NCI-H226 (cell line): ENCODE results near the gene PCDHGA2.
"Not testable (repeated sequence)": the region's sequence is repeated elsewhere in the genome, so short reads cannot be mapped to it uniquely, and the experiment has no call there.

Experiments used
- DNase-seq: peaks from one replicate; pipeline ENCODE4 v3.0.0-alpha.2; 2015

The PCDHGA2 gene

DNA sequence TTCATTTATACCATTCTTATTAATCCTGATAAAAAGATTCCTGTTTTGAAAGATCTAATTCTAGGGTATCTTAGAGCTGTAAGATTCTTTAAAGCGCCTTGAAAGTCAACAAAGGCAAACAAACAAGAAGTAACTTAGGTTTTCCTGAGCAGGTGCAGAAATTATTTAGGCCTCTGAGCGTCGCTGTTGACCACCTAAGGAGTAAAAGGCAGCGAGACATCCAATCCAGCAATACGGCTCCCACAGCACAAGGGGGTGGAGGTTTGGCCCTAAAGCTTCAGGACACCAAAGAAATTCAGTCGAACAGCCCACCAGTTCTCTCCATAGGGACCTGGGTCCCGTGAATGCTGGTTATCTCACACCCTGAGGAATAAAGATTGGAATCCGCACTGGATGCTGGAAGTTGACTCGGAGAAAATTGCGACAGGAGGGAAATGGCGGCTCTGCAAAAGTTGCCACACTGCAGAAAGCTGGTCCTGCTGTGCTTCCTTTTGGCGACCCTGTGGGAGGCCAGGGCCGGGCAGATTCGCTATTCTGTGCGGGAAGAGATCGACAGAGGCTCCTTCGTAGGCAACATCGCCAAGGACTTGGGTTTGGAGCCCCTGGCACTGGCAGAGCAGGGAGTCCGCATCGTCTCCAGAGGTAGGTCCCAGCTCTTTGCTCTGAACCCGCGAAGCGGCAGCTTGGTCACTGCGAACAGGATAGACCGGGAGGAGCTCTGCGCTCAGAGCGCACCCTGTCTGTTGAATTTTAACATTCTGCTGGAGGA is at the start of gene PCDHGA2:
PCDHGA2 (plus strand) TSS at position 223 of the 769 bp plus-strand sequence.
- DNase-seq, result peak; percentile 20

DNA sequence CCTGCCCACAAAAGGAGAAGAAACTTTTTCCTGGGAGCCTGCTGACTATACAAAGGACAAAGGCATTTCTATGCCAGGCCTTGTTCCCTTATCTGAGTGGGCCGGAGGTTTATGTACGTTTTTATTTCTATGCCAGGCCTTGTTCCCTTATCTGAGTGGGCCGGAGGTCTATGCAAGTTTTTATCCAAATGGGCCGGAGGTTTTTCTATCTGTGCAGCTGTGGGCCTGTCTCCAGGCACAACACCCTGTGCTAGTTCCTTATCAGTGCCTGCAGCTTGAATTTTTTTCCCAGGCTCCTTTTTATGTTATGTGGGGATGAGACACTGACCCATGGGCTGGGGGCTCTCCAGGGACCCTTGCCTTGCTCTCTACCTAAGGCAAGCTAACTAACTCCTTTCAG is 40.2 kb upstream of the PCDHGA2 start:
- DNase-seq, result no peak

DNA sequence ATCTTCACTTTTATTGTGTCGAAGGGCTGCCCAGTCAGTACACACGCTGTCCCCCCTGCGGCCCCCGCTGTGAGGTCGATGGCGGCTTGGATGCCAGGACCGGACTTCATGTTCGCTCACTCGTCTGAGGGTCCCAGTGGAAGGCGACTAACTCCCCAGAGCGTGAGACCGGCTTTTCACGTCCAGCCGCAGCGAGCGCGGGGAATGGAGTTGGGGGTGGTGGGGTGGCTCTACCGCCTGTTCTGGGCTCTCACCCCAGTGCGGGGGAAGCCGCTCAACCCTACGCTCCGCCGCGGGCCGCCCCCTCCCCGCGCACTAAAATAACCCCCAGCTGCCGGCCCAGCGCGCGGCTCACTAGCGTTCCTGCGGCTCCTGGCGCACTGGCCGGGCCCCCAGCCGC is 34.8 kb upstream of the PCDHGA2 start, which contains the start of gene SLC25A2:
SLC25A2 (minus strand) TSS at position 294 of the 400 bp plus-strand sequence; CDS start at position 110, 184 bp downstream.
- no peak for DNase-seq

DNA sequence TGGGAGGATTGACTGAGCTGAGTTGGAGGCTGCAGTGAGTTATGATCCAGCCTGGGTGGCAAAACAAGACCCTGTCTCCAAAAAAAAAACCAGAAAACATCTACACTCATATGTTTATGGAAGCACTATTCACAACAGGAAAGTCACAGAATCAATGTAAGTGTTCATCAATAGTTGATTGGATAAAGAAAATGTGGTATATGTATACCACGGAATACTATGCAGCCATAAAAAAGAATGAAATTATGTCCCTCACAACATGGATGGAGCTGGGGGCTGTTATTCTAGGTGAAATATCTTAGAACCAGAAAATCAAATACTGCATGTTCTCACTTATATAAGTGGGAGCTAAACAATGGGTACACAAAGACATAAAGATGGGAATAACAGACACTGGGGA is 31.9 kb upstream of the PCDHGA2 start:
- DNase-seq, result no peak

DNA sequence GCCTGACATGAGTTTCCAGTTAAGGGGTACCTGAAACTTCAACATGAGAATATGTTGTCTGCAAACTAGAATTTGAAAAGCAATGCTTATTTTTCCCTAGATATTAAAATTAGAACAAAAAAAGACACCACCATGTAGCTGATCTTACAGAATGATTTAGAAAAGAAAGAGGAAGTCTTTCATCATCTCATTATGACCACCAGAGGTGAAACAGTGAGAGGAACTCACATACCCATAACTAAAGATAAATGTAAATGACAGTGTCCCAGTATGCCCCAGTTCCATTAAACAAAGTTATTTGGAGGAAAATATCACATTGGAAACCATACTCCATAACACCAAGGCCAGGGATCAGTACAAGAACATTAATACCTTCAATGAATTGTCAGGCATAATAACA is 24.8 kb upstream of the PCDHGA2 start:
- DNase-seq, result no peak

DNA sequence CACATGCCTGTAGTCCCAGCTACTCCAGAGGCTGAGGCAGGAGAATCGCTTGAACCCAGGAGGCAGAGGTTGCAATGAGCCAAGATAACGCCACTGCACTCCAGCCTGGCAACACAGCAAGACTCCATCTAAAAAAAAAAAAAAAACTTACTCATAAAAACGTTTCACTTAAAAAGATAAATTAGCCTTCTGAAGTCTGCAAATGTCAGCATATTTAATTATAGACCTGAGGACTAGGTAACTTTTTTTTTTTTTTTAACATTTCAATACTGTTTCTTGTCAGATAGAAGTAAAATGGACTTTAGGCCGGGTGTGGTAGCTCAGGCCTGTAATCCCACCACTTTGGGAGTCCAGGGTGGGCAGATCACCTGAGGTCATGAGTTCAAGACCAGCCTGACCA is 21.6 kb upstream of the PCDHGA2 start:
- DNase-seq, result not testable (repeated sequence)

DNA sequence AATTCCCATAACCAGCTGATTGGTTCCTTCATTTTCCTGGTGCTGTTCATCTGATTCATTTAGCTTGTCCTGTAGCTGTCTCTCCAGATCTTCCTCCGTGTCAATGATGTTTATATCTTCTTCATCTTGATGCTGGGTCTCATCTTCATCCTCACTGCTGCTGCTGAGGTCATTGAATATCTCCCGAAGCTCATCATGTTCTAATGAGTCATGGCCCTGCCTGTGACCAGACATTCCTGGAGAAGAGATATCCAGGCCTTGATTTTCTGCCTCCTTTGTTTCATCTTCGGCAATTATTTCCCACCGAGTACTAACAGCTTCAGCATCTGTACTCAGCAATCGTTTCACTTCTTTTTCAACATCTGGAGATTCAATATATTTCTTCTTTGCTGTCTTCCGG is 19.4 kb upstream of the PCDHGA2 start:
- peak; percentile 53 for DNase-seq

DNA sequence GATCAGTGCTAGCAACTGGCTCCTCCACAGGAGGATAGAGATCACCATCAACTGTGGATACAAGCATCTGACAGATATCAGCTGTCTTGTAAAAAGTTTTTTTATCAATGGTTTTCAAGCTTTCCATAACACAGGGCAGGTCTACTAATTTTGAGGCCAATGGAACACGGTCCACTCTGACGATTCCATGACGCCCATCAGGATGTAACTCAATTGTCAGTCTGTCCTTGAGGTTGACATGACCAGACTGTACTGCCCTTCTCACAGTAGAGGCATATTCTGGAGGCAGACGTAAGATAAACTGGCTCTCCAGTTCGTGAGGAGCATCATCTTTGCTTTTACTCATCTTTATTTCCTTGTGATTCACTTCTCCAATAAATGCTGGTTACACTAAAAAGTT is 18.9 kb upstream of the PCDHGA2 start:
- DNase-seq, result no peak

DNA sequence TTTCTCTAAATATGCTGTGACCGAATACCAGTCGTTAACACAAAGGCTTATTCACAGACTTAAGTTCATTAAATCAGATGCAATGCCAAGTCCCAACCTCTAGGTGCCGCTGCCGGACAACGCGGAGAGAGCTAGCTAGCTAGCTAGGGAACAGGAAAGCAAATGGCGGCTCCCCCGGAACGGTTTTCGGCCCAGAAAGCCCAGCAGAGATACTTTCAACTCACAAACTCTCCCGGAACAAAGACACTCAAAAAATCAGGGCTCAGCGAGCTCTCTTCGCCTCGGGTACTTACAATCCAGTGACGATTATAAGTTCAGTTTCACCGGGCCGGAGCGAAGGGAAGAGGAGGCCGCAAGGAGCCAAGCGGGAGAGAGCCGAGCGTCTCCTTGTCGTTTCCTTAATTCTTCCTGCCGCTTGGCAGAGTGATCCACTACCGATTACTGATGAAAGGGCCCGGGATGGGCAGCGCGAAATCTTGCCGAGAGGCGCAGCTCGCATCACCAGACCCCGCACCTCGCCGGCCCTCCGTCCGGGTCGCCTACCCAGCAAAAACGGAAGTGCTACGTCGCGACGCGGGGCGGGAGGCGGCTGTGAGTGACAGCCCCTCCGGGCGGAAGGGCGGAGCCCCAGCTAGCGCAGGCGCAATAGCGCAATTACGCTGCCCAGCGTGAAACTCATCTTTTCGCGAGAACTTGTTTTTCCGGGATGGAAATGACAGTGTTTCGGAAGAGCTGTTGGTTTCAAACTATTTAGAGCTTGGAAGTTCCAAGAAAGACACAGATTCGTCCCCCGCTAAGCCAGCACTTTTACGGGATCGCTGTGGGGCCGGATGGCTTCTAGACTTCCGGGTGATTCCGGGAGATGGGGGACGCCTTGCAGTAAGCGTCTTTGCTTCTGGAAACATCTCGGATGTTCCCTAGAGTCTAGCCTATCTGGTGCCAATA is 18.1 kb upstream of the PCDHGA2 start, which contains the start of gene TAF7:
TAF7 (minus strand) TSS at position 560 of the 945 bp plus-strand sequence. CDS start 740 bp downstream, outside the sequence.
- peak; percentile 85 for DNase-seq

DNA sequence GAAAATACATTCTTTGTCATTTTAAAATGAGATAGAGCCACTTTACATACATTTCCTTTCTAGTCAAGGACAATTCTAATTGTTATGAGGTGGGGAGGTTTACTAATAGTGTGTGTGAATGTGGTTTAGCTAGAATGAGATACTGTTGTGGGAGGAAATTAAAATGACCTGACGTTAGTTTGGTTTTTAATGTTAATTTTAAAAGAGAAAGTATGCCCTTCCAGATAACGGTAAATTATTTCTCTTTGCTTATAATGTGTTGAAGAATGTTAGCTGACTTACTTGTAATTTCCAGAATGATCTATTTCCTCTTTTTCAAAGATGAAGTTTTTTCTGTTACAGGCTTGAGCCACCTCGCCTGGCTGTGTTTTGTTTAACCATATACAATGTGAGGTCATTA is 16.3 kb upstream of the PCDHGA2 start:
- DNase-seq, result no peak

DNA sequence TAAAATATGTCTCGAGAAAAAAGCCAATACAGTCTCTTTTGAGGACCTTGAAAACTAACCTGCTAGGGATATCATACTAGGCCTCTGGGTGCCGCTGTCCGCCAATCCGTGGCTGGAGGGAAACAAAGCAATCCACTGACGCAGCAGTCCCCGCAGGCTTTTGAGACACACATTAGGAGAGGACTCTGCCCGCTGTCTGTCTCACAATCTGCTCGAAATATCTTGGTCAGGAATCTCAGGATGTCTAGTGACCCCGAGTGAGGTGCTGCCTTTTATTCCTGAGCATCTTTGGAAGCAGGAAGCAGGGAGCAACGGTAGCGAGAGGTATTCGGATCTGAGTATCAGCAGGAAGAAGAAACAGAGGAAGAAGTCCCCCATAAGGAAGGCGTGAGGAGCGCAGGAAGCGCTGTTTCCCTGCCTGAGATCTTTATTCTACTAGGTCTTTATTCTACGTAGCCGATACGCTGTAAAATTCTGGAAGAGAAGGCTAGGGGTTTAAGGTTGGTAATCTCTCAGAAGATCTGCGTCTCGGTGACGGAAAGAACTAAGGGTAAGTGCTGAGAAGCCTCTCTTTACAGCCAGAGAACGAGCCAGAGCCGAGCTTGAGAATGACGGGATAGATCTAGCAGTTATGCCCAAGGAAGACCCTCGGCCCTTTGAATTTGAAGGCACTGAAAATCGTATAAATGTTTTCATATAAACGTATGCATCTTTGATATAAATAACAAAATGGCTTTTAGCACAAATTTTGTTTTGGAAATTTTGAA is 12.3 kb upstream of the PCDHGA2 start:
- no peak for DNase-seq

DNA sequence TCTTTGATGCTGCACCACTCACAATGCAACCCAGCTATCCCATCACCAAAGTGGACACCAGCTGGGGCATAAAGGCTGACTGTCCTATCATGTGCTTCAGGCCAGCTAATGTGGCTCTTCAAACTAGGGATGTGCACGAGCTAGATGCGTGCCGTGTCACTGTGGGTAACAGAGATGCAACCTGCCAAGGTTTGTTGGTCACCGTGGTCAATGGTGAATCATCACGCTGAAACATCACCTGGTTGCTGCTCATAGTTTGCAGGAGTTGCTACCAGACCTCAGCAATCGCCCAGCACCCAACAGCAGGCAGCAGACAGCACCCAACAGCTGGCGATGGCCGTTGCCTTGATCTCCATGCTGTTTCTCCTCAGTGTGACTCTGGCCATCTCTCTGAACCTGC is 10.3 kb upstream of the PCDHGA2 start:
- no peak for DNase-seq

DNA sequence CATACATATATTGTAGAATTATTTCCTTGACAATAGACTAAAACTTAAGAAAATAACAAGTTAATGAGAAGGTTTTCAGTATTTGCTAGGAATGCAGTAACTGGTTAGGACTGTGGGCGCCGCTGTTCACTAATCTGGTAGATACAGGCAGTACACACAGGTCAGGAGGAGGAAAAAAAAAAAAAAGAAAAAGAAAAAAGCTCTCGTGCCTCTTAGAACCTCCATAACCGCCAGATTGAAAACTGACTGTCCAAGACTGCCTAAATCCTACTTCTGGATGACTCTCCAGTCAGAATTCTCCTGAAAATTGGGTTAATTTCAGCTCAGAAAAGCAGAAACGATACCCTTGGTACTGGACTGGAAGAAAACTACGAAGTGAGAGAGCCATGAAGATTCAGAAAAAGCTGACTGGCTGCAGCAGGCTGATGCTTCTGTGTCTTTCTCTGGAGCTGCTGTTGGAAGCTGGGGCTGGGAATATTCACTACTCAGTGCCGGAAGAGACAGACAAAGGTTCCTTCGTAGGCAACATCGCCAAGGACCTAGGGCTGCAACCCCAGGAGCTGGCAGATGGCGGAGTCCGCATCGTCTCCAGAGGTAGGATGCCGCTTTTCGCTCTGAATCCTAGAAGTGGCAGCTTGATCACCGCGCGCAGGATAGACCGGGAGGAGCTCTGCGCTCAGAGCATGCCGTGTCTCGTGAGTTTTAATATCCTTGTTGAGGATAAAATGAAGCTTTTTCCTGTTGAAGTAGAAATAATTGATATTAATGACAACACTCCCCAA is 8.1 kb upstream of the PCDHGA2 start, which contains the start of gene PCDHGA1:
PCDHGA1 (plus strand) TSS at position 216 of the 782 bp plus-strand sequence.
- peak; percentile 13 for DNase-seq

DNA sequence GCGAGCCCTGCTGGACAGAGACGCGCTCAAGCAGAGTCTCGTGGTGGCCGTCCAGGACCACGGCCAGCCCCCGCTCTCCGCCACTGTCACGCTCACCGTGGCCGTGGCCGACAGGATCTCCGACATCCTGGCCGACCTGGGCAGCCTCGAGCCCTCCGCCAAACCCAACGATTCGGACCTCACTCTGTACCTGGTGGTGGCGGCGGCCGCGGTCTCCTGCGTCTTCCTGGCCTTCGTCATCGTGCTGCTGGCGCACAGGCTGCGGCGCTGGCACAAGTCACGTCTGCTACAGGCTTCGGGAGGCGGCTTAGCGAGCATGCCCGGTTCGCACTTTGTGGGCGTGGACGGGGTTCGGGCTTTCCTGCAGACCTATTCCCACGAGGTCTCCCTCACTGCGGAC is 6.0 kb upstream of the PCDHGA2 start:
- DNase-seq, result not testable (repeated sequence)

DNA sequence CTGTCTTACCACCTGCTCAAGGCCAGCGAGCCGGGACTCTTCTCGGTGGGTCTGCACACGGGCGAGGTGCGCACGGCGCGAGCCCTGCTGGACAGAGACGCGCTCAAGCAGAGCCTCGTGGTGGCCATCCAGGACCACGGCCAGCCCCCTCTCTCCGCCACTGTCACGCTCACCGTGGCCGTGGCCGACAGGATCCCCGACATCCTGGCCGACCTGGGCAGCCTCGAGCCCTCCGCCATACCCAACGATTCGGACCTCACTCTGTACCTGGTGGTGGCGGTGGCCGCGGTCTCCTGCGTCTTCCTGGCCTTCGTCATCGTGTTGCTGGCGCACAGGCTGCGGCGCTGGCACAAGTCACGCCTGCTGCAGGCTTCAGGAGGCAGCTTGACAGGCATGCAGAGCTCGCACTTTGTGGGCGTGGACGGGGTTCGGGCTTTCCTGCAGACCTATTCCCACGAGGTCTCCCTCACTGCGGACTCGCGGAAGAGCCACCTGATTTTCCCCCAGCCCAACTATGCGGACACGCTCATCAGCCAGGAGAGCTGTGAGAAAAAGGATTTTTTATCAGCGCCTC is 2.3 kb downstream of the PCDHGA2 start:
- DNase-seq, result not testable (repeated sequence)

DNA sequence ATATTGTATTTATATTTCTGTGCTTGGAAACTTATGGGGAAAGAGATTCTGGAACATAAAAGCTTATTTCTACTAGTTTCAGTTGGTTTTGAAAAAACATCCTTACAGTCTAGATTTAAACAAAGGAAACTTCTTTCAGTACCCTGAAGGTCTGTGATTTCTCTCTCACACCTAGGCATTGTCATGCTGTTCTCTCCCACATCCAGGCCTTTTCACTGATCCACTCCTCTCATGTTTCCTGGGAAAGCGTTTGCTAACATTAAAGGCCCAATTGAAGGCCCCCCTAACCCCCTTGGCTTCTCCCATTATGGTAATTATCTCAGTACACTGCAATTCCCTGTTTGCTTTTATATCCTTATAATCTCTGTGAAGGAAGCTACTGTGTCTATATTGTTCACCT is 4.2 kb downstream of the PCDHGA2 start:
- no peak for DNase-seq

DNA sequence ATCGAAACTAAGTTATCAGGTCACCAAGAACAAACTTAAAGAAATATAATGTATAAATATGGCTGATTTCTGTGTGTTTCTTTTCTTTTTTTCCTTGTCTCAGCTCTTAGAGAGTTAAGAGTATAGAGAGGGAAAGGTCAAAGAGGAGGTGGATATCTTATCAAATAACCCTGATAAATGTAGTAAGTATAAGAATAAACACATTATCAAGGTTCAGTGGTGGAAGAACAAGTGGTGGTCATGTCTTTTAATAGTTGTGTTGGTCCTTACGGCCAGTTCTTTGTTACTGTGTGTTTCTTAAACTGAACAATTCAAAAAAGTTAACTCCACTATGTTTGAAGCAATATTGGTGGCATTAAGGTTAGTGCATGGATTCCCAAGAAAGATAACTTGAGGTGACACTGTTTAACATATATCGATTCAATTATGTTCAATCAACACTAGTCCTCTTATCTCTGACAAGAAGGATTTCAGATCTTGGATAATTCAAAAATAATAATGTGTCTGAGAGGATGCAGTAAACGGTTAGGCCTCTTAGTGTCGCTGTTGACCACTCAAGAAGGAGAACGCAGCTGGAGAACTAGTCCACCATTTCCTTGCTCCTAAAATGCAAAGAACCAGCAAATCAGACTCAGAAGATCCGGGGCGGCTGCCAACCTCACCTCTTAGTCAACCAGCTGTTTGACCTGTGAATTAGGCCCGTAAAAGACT is 4.8 kb downstream of the PCDHGA2 start, which contains the start of gene PCDHGA3:
PCDHGA3 (plus strand) TSS at position 588 of the 711 bp plus-strand sequence. CDS start 205 bp downstream, outside the sequence.
- DNase-seq, result no peak

DNA sequence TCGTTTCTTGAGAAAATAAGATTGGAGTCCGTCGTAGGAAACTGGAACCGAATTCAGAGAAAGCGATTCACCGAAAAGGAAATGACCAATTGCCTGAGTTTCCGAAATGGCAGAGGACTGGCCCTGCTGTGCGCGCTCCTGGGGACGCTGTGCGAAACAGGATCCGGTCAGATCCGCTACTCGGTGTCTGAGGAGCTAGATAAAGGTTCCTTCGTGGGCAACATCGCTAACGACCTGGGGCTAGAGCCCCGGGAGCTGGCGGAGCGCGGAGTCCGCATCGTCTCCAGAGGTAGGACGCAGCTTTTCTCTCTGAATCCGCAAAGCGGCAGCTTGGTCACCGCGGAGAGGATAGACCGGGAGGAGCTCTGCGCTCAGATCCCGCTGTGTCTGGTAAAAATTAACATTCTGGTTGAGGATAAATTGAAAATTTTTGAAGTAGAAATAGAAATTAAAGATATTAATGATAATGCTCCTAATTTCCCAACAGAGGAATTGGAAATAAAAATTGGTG is 5.4 kb downstream of the PCDHGA2 start:
- no peak for DNase-seq

DNA sequence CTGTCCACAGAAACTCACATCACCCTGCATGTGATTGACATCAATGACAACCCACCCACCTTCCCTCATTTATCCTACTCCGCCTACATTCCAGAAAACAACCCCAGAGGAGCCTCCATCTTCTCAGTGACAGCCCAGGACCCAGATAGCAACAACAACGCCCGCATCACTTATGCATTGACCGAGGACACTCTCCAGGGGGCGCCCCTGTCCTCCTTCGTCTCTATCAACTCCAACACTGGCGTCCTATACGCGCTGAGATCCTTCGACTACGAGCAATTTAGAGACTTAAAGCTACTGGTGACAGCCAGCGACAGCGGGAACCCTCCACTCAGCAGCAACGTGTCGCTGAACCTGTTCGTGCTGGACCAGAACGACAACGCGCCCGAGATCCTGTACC is 6.8 kb downstream of the PCDHGA2 start:
- DNase-seq, result no peak

DNA sequence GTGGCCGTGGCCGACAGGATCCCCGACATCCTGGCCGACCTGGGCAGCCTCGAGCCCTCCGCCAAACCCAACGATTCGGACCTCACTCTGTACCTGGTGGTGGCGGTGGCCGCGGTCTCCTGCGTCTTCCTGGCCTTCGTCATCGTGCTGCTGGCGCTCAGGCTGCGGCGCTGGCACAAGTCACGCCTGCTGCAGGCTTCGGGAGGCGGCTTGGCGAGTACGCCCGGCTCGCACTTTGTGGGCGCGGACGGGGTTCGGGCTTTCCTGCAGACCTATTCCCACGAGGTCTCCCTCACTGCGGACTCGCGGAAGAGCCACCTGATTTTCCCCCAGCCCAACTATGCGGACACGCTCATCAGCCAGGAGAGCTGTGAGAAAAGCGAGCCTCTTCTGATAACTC is 7.5 kb downstream of the PCDHGA2 start:
- not testable (repeated sequence) for DNase-seq
